ENCODE data around the gene SYTL4.
"Not testable (repeated sequence)": the region's sequence is repeated elsewhere in the genome, so short reads cannot be mapped to it uniquely, and the experiment has no call there.

SYTL4 gene

DNA sequence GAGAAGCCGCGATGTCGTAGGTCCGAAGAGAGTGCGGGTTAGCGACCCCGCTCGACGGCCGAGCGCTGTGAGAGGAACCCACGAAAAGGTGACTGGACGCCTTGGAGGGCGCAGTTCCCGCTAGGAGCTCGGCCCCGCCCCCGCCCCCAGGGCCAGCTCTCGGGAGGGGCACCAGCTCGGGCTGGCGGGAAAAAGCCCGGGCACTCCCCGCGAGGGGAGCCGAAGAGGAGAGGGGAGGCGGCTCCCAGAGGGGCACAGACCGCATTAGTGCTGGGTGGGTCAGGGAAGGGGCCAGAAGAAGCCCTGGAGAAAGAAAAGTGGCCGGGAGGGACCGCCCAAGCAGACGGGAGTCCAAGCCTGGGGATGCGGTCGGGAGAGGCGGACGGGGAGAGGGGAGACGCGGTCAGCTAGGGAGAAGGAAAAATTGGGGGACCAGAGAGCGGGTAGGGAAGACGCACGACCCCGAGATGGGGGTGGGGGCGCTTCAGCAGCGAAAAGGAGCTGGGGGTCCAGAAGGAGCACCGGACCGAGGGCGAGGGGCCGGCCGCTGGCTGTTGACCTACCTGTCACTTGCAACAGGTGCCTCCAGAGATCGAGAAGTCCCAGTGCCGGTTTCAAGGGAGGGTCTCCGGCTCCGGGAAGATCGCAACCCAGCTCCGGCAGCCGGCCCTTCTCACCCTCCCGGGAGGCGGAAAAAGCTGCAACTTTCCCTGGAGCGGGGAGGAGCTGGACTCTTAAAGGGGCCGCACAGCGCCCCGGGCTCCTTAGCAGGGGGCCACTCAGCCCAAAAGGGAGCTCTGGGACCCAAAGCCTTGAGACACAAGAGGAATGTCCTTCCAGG, at the start of gene SYTL4:
Gene SYTL4 (minus strand): TSS at position 681 of the 841 bp plus-strand sequence. CDS start 30,084 bp downstream, outside the sequence.
- no peak for DNase-seq

DNA sequence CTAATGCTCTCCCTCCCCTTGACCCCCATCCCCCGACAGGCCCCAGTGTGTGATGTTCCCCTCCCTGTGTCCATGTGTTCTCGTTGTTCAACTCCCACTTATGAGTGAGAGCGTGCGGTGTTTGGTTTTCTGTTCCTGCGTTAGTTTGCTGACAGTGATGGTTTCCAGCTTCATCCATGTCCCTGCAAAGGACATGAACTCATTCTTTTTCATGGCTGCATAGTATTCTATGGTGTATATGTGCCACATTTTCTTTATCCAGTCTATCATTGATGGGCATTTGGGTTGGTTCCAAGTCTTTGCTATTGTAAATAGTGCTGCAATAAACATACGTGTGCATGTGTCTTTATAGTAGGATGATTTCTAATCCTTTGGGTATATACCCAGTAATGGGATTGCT, 37.5 kb upstream of the SYTL4 start:
- DNase-seq, result not testable (repeated sequence)

DNA sequence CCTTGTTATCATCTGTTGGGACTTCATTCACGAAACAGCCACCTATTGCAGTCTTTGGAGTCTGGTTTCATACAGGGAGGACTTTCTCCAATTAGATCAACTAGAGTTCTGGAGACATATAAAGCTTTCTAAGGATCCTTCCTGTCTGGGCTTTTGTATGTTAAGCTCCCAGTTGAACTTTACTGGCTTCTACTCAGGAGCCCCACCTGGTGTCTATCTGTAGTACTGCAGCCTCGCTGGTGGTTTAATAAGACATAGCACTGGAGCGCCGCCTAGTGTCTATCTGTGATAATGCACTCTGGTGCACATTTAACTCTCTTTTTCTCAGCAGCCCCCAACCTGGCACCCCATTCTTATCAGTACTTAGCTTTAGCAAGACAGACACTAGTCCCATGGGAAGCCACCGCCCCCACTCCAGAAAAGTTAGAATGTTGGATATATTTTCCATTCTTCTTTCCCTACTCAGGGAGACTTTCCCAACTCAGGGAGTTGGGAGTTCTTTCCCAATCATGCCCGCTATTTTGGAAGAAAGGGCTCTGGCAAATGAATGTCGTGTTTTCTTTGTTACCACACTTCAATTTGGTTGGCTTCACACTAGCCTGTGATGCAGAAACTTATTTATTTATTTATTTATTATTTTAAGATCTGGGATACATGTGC, 36.9 kb upstream of the SYTL4 start:
- peak; percentile 79 for DNase-seq

DNA sequence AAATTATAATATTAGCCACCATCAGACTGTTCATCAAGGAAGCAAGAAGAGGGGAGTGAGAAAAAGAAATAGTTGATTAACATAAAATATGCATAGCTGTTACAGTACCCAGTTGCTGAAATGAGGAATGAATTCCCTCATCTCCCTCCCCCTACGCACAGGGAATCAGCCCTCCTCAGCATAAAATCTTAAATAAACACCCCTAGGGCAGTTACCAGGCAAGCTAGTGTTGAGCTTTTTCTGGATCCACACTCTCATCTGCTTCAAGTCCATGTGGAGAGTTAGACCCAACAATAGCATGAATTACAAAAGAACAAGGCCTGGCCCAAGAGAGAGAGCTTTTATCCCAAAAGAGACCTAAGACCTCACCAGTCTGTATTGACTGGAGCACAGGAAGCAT, 19.0 kb upstream of the SYTL4 start:
- DNase-seq, result no peak

DNA sequence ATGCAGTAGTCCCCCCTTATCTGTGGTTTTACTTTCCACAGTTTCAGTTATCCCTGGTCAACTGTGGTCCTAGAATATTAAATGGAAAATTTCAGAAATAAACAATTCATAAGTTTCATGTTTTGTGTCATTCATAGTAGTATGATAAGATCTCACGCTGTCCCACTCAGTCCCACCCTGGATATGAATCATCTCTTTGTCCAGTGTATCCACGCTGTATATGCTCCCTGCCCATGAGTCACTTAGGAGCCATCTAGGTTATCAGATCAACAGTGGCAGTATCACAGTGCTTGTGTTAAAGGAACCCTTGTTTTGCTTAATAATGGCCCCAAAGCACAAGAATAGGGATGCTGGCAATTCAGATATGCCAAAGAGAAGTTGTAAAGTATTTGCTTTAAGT, 16.2 kb upstream of the SYTL4 start:
- no peak for DNase-seq

DNA sequence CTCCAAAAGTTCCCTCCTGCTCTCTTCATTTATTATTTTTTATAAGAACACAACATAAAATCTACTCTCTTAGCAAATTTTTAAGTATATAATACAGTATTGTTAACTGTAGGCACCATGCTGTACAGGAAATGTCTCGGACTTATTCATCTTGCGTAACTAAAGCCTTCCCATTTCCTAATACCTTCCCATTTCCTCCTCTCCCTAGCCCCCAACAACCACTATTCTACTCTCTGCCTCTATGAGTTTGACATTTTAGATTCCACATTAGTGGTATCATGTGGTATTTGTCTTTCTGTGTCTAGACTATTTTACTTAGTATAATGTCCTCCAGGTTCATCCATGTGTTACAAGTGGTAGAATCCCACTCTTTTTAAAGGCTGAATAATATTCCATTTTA, 15.8 kb upstream of the SYTL4 start:
- no peak for DNase-seq

DNA sequence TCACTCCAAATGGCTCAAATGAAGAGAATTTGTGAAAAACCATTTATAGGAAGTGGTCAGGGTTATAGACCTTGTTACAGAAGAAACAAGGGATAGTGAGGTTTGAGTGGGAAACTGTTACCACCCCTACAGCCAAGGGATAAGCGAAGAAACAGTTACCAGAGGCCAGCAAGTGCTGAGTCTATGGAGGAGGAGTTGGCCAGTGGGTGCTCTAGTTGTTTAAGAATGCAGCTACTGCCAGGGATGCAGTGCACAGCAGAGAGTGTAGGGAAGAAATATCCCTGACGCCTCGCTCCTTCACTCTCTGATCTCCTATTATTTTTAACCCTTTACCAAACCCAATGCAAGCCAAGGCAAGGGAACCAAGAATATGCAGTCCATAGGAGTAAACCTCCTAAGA, 15.2 kb upstream of the SYTL4 start:
- DNase-seq, result no peak

DNA sequence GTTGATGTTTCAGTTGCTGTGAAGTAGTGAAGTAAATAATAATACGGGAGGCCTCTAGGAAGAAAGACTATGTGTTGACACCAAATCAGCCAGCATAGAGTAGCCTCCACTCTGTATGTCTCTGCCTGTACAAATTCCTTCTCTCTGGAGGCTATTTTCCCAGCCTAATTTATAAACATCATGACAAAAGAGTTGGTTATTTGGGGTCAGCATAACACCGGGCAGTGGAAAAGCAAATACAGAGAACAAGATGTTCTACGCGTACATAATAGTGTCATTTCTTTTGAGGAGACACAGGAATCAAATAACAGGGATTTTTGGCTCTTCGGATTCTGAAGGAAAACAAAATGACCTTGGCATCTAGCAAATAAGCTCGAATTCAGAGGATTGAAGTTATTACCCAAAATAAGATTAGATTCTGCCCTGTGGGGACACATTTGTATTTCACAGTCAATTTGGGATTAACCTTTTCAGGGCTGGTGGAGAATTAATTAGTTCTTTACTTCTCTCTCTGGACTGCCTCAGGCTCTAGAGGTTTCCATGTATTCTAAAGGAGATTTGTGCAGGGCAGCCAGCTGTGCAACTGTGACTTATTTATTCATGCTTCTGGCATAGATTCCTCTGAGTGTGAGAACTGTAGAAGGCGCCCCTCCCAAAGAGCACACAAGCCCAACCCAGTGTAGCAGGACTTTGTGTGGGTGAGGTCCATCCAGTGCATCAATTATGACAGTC, 14.1 kb upstream of the SYTL4 start:
- no peak for DNase-seq

DNA sequence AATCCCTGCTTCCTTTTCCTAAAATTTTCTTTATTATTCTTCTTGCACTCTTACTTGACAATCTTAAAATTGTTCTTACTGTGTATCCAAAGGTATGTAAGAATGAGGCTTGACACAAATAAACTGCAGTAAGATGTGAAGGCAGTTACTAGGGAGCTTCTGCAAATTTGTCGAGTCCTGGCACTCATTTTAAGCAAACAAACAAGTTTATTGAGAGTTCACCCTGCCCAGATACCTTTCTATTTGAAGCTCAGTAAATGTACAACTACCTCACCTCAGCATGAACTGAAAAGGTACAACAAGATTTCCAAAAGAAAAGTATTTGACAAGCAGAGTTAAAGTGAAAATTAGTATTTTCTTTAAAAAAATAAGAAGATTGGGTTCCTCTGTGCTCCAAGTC, 13.3 kb upstream of the SYTL4 start:
- DNase-seq, result no peak

DNA sequence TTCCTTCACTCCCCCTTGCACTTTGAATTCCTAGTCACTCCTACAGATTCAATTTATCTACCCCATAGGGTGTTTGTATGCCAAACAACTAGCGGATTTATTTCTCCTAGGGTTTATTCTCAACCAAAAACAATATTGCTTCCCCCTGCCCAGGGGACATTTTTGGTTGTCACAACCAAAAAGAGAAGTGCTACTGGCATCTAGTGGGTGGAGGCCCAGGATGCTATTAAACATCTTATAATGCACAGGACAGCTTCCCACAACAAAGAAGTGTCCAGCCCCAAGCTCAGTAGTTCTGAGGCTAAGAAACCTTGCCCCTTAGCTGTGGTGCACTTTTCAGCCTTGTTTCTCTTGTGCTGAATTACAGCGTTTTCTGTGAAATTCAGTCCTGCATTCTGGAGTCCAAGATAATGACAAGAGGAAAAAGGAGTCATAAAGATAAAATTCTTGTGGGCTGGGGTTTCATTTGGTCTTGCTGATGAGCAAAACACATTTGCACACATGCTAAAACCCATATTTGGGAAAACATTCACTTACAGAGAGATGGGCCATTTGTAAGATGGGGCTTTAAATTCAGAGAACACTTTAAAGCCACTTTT, 11.2 kb upstream of the SYTL4 start:
- no peak for DNase-seq

DNA sequence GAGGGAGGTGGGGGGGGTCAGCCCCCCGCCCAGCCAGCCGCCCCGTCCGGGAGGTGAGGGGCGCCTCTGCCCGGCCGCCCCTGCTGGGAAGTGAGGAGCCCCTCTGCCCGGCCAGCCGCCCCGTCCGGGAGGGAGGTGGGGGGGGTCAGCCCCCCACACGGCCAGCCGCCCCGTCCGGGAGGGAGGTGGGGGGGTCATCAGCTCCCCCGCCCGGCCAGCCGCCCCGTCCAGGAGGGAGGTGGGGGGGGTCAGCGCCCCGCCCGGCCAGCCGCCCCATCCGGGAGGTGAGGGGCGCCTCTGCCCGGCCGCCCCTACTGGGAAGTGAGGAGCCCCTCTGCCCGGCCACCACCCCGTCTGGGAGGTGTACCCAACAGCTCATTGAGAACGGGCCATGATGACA, 7.9 kb downstream of the SYTL4 start:
- not testable (repeated sequence) for DNase-seq

DNA sequence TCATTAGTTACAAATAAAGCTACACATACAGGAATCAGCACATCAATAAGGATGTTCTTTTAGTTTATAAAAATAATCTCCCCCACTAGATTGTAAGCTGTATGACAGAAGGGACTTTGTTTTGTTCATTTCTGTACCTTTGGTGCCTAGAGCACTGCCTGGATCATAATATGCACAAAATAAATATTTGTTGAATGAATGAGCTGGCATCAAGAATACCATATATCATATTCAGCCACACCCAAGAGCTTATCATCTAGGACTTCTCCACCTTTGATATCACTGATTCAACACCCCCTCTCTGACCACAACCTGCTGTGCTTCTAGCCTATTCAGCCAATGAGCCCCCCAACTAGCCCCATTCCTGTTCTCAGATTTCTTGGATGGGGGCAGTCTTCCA, 10.6 kb downstream of the SYTL4 start:
- no peak for DNase-seq

DNA sequence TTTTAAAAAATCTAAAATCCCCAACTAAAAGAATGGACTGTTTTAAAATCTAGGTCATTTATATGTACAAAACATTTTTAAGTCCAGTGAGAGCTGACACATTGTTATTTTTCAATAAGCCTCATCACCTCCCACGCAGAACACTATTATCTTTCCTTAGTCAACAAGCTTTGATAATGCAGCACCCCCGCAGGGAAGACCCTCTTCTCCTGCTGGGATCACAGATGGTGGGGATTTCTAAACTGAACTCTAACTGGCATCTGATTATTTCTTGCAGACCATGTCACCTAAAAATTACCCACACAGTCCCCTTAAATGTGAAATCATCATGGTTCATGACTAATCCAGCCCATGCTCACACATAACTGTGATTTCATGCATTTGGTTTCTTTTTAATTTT, 11.6 kb downstream of the SYTL4 start:
- no peak for DNase-seq

DNA sequence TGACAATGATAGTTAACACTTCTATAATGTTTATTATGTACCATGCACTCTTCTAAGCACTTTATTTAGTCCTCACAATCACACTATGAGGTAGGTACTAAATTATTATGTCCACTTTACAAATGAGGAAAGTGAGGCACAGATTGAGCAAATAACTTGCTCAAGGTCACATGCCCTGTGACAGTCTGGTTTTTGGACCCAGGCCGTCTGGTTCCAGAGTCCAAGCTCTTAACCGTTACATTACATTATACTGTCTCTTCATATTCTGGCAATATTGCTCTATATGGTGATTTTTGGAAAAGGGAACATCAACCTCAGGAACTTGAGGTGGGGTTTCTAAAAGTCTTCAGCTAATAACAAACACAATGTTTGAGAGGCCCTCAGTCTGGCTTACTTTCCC, 12.8 kb downstream of the SYTL4 start:
- DNase-seq, result no peak

DNA sequence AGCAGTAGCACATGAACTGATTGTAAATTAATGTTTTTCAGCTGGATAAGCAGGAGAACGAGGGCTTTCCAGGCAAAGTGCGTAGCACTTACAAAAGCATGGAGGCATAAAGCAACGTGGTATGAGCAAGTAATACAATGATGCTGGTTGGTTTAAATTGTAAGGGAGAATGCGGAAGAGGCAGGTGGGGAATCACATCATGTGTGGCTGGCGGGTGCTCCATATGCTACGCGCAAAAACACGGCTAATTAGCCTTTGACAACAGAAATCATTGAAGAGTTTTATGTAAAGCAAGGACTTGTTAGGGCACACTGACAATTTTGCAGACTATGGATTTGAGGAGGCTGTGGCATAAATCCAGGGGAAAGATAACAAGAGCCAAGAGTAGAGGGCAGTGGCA, 14.6 kb downstream of the SYTL4 start:
- no peak for DNase-seq

DNA sequence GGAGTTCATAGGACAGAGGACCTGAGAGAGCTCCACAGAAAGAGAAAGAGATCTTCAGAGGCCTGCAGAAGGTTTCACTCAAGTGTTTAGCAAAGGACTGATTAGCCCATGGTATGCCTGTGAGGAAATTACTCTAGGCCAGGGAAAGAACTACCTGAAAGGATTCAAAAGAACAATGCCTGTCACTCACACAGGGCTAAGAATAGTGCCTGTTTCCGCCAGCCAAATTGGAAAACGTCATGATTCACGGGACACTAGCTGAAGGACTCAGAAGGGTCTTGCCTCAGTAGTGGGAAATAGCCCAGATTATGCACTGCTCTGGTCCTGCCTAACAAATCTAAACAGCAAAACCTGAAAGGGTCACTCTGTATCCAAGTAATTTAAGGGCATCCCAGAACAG, 21.1 kb downstream of the SYTL4 start:
- DNase-seq, result no peak

DNA sequence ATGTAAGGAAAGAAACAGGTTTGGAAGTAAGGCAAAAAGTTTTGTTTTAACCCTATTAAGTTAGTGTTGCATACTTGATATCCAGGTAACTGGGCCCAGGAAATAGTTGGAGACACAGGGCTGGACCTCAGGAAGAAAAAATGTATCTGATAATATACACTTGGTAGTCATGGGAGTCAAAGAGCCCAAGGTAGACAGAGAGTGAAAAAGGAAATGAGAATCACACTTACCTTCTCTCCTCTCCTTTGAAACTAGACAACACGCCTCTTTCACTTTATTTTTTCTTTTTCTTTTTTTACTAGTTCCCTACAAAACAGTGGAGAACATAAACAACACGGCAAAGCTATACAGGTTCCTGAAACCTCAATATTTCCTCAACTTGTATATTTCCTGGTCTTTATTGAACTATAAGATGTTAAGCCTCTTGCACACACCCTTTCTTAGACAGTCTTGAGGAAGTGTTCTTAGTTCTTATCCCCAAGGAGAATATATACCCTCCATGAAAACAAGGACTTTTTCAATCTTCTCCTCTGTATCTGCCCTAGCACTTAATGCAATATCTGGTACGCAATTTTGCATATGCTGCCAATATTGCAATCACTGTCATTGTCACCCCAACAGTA, 27.2 kb downstream of the SYTL4 start:
- DNase-seq, result no peak

DNA sequence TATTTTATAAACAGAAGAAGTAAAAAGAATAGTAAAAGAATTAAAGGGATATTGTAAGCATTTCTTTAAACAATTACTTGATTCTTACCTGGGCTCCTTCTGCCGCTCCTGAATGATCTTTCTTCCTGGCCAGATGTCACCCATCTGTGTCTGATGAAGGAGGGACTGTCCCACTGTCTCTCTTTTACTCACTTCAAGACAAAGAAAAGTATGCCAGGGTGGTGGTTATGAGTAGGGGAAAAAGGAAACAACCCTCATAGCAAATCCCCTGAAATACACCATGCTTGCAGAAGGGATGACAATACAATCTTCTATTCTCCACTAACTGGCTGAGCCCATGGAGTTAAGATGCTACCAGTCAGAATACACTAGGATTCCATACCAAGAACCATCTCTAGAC, 31.1 kb downstream of the SYTL4 start:
- no peak for DNase-seq

DNA sequence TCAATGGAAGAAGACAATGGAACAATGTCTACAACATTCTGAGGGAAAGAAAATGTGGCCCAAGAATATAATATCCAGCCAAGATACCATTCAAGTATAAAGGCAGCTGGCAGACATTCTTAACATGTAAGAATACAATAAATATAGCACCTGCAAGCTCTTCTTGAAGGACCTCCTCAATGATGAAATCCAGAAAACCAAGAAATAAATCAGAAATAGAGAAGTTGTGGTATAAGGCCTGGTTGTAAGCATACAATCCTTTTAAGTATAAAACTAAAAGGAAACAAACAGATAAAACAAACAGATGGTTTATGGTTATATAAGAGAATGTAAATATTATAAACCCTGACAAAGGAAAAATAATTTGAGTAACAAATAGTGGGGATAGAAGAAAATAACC, 33.4 kb downstream of the SYTL4 start:
- DNase-seq, result no peak

DNA sequence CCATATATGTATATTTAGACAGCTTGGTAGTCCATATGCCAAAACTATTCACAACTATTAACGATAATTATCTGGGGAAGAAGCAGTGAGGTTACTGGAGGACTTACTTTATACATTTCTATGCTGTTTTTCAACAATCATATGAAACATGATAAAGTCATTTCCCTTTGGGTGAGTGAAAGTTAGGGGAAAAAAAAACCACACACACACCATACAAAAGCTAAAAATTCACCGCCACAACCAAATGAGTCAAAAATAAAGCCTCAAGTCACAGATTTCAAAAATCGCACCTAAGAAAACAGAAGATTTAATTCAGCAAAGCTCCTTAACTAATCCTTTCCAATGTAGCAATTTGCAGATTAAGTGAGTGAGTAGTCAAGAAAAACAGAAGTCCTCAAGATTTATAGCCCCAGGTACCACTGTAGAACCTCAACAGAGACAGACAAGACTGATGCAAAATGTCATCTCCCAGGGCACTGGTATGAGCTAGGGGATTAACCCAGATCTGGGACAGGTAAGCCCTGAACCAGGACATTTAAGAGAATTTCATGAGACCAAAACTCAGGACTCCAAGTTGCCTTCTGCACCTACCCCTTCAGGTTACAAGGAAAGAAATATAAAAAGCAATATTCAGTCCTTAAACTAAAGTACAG, 35.1 kb downstream of the SYTL4 start:
- no peak for DNase-seq

DNA sequence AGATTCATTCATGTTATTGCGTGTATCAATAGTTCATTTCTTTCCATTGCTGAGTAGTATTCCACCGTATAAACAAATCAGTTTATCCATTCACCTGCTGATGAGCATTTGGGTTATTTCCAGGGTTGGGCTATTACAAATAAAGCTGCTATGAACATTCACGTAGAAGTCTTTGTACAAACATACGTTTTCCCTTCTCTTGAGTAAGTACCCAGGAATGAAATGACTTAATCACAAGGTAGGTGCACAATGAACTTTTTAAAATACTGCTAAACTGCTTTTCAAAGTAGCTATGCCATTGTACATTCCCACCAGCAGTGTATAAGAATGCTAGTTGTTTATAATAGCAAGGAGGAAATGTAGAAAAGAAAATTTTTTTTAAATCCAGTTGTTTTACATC, 35.9 kb downstream of the SYTL4 start:
- no peak for DNase-seq

DNA sequence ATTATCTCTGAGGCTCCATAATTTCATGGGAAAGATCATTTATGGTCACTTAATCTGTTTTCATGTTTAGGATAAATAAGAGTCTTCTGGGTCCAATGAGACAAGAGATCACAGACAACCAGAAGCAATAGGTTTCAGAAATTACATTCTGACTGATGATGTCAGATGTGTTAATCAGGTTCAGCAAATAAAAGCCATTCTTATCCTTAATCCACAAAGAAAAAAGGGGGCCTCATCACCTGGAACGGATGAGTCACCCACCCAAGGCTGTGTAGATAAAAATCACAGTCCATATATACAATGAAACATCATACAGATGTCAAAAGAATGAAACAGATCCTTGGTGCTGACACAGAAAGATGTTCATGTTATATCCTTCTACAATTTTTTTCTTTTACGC, 36.6 kb downstream of the SYTL4 start:
- no peak for DNase-seq

DNA sequence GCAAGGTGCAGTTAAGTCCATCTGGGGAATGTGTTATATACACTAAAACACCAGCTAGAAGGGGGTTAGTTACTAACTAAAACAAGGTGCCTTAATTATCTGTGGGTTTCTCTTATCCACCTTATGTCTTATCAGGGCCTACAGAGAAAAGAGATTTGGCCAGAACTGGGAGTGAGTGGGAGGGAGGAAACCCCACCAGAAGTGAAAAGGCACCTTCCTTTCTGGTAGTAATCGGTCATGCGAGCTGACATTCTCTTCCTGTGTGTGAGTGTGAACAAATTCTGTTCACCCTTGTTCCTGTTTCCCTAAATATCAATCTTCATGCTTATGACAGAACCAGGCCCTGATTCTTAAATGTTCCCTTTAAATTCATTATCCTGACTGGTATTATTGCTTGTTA, 44.4 kb downstream of the SYTL4 start:
- DNase-seq, result no peak
